Cerebellar nuclear complex (tissue), 1 donor: ENCODE measurements around the gene COPA.
"Not testable (repeated sequence)": the region's sequence is repeated elsewhere in the genome, so short reads cannot be mapped to it uniquely, and the experiment has no call there.

Source experiments
- DNase-seq, 2 experiments: peaks; one replicate each; lab custom pipeline; 2025; lab: John Stamatoyannopoulos, UW

The COPA gene

GRCh38 chr1:160342953-160343869, at the start of gene COPA, which contains the start of gene NCSTN:
COPA (minus strand) TSS chr1:160343250; CDS start chr1:160343170, 80 bp downstream.
NCSTN (plus strand) TSS chr1:160343383; CDS start chr1:160343397, 14 bp downstream.
- peak; percentile 36 to 88 for DNase-seq

GRCh38 chr1:160388406-160388805, 45.4 kb upstream of the COPA start:
- not testable (repeated sequence) for DNase-seq

- not testable (repeated sequence) for DNase-seq
Measured at GRCh38 chr1:160384812-160385211, 41.8 kb upstream of the COPA start.

- DNase-seq: no peak
Measured at GRCh38 chr1:160377585-160378206, 34.6 kb upstream of the COPA start.

GRCh38 chr1:160376525-160377131, 33.6 kb upstream of the COPA start:
- peak in 1 of 2 experiments; percentile 34 for DNase-seq

- no peak for DNase-seq
Measured at GRCh38 chr1:160375788-160376524, 32.9 kb upstream of the COPA start.

GRCh38 chr1:160374306-160375110, 31.5 kb upstream of the COPA start:
- DNase-seq: no peak

GRCh38 chr1:160373696-160374095, 30.6 kb upstream of the COPA start:
- DNase-seq: no peak

GRCh38 chr1:160371756-160372155, 28.7 kb upstream of the COPA start:
- no peak for DNase-seq

GRCh38 chr1:160371346-160371631, 28.2 kb upstream of the COPA start:
- DNase-seq: no peak

- DNase-seq: no peak
Measured at GRCh38 chr1:160370561-160371345, 27.7 kb upstream of the COPA start.

- DNase-seq: no peak
Measured at GRCh38 chr1:160369087-160369486, 26.0 kb upstream of the COPA start.

GRCh38 chr1:160367934-160368923, 25.2 kb upstream of the COPA start:
- DNase-seq: no peak

GRCh38 chr1:160367516-160367900, 24.5 kb upstream of the COPA start:
- no peak for DNase-seq

GRCh38 chr1:160366731-160367515, 23.9 kb upstream of the COPA start, which contains the start of gene NHLH1:
NHLH1 (plus strand) TSS chr1:160367071; CDS start chr1:160370732, 3,661 bp downstream.
- DNase-seq: no peak

GRCh38 chr1:160365325-160365724, 22.3 kb upstream of the COPA start:
- DNase-seq: no peak

GRCh38 chr1:160363951-160364735, 21.1 kb upstream of the COPA start:
- DNase-seq: no peak
